ENCODE measurements around the gene RAPGEF2.

DNA sequence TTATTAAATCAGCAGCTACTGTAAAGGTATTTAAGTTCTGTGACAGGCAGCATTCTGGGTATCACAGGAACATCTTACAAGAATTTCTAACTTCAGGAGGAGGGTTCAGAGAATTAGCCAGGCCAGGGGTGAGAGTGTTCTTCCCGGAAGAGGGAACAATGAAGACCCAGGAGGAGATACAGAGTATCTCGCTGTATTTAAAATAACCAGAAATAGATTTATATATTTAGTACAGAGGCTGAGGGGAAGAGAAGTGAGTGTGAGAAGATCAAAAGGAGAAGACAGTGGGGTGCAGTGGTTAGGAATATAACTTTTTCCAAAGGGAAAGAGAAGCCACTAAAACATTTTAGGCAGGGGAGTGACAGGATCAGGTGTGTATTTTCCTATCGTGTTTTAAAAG lies 186.8 kb downstream of the RAPGEF2 start:
- TF ChIP-seq, protein P1, sequence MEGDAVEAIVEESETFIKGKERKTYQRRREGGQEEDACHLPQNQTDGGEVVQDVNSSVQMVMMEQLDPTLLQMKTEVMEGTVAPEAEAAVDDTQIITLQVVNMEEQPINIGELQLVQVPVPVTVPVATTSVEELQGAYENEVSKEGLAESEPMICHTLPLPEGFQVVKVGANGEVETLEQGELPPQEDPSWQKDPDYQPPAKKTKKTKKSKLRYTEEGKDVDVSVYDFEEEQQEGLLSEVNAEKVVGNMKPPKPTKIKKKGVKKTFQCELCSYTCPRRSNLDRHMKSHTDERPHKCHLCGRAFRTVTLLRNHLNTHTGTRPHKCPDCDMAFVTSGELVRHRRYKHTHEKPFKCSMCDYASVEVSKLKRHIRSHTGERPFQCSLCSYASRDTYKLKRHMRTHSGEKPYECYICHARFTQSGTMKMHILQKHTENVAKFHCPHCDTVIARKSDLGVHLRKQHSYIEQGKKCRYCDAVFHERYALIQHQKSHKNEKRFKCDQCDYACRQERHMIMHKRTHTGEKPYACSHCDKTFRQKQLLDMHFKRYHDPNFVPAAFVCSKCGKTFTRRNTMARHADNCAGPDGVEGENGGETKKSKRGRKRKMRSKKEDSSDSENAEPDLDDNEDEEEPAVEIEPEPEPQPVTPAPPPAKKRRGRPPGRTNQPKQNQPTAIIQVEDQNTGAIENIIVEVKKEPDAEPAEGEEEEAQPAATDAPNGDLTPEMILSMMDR (IDR thresholded peaks at IDR 0.05; ENCODE audit: low read depth, low read length) = no peak
- no peak for TF ChIP-seq POLR2A (IDR thresholded peaks at IDR 0.05; ENCODE audit: extremely low read depth, insufficient read length)
- TF ChIP-seq, protein P2, sequence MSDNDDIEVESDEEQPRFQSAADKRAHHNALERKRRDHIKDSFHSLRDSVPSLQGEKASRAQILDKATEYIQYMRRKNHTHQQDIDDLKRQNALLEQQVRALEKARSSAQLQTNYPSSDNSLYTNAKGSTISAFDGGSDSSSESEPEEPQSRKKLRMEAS (IDR thresholded peaks at IDR 0.05; ENCODE audit: low read depth, low read length) = no peak

Data from NB4 (cell line).